Measurements from ENCODE around the gene TRIO.
A peak's percentile ranks its signal among the peaks of the same experiment; 100 is the strongest.
"Not testable (repeated sequence)": the region's sequence is repeated elsewhere in the genome, so short reads cannot be mapped to it uniquely, and the experiment has no call there.

The TRIO gene

DNA sequence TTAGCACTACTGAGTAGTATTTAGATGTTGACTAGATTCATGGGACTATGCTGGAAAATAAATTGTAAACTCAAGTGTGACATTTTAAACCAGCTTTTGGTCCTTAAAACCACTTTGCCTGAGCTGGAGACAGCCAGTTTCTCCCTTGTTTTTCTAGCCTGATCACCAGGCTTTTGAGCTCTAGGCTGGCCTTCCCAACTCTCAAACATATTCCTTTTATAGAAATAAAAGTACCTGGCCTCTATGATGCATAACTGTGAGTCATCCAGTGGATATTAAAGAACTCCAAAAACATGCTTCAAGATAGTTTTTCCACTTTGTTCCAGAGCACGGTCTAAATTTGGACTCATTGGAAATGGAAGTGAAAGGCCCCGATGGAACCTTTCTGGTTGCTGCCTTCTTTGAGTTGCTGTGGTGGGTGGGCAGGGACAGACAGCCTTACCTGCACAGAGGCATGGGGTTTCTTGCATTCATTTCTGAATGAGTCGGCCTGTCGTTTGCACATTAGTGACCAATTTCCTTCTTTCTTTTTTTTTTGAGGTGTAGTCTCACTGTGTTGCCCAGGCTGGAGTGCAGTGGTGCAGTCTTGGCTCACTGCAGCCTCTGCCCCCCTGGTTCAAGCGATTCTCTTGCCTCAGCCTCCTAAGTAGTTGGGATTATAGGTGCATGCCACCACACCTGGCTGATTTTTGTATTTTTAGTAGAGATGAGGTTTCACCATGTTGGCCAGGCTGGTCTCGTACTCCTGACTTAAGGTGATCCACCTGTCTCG is 43.1 kb downstream of the TRIO start:
- DNase-seq (ENCODE audit: low read depth): no peak

DNA sequence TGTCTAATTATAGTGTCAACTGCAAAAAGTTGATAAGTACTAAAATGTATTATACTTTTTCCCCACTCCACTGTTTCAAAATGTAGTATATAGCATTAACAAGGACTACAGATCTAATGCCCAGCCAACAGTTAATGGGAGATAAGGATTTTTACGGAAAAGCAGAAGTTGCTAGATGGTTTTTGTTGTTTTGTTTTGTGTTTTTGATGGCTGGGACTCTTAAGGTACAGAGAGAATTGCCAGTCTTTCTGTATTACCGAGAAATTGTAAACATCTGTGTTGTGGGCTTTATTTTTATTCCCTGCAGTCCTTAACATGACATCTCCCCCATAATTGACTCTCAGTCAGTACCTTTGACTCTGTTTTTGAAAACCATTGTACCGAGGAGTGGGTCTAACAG is 44.0 kb downstream of the TRIO start:
- DNase-seq (ENCODE audit: low read depth): no peak

- DNase-seq (ENCODE audit: low read depth): no peak
Measured at GRCh38 chr5:14187660-14188059, 44.5 kb downstream of the TRIO start.

DNA sequence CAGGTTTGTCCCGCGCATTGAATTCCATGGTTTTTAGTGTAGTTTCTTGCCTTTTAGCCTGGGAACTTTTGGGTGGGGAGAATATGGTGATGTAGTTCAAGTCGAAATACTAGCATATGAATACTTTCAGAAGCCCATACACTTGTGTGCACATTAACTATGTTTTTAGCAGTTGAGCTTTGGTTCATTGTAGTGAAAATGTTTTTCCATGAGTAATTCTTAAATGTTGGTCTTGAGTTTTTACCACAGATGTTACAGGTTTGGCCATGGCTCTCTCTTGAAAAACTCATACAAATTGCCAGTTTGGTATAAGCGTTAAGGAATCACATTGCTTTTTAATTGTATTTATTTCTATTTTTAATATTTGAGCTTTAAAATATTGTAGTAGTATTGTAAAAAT is 45.6 kb downstream of the TRIO start:
- no peak for DNase-seq (ENCODE audit: low read depth)

DNA sequence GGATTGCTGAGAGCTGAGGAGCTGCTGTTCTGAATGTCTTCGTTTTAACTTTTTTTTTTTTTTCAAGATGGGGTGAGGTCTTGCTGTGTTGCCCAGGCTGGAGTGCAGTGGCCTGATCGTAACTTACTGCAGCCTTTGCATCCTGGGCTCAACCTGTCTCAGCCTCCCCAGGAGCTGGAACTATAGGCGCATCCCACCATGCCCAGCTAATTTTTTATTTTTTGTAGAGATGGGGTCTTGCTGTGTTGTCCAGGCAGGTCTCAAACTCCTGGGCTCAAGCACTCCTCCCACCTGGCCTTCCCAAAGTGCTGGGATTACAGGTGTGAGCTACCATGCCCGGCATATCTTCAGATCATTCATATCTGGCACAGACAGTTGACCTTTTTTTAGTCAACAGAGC is 46.5 kb downstream of the TRIO start:
- no peak for DNase-seq (ENCODE audit: low read depth)

- peak; percentile 98 for DNase-seq (ENCODE audit: low read depth)
Measured at GRCh38 chr5:14190194-14191164, 47.3 kb downstream of the TRIO start.

- DNase-seq (ENCODE audit: low read depth): no peak
Measured at GRCh38 chr5:14191325-14191724, 48.2 kb downstream of the TRIO start.

GRCh38 chr5:14193496-14193895 is 50.4 kb downstream of the TRIO start:
- no peak for DNase-seq (ENCODE audit: low read depth)

GRCh38 chr5:14195588-14195987 is 52.4 kb downstream of the TRIO start:
- DNase-seq (ENCODE audit: low read depth): no peak

GRCh38 chr5:14197056-14197455 is 53.9 kb downstream of the TRIO start:
- DNase-seq (ENCODE audit: low read depth): no peak

DNA sequence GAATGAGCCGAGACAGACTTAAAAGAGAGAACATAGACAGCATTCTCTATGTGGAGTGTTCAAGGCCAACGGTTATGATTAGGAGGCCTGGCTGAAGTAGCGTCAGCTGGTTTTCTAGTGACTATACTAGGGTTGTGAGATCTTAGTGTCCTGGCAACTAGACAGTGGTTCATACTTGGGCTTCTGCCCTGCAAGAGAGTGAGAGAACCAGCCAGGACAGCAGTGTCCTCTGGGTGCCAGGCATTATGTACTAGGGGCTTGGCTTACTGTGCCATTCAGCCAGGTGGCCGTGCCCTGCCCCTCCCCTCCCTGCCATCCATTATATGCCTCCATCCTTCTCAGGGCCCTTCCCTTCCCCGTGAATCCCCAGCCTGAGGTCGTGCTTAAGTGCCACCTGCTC is 56.8 kb downstream of the TRIO start:
- DNase-seq (ENCODE audit: low read depth): no peak

GRCh38 chr5:14200312-14200990 is 57.3 kb downstream of the TRIO start:
- DNase-seq (ENCODE audit: low read depth): no peak

- DNase-seq (ENCODE audit: low read depth): peak; percentile 59
Measured at GRCh38 chr5:14201325-14202045, 58.3 kb downstream of the TRIO start.

DNA sequence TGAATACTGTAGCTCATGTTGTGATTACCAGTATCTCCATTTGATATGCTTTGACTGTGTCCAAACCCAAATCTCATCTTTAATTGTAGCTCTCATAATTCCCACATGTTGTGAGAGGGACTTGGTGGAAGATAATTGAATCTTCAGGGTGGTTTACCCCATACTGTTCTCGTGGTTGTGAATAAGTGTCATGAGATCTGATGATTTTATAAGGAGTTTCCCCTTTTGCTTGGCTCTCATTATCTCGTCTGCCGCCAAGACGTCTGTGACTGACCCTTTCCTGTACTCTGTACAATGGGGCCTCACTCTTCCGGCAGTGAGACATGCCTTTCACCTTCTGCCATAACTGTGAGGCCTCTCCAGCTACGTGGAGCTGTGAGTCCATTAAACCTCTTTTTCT is 59.3 kb downstream of the TRIO start:
- no peak for DNase-seq (ENCODE audit: low read depth)

GRCh38 chr5:14204011-14204670 is 61.0 kb downstream of the TRIO start:
- no peak for DNase-seq (ENCODE audit: low read depth)

DNA sequence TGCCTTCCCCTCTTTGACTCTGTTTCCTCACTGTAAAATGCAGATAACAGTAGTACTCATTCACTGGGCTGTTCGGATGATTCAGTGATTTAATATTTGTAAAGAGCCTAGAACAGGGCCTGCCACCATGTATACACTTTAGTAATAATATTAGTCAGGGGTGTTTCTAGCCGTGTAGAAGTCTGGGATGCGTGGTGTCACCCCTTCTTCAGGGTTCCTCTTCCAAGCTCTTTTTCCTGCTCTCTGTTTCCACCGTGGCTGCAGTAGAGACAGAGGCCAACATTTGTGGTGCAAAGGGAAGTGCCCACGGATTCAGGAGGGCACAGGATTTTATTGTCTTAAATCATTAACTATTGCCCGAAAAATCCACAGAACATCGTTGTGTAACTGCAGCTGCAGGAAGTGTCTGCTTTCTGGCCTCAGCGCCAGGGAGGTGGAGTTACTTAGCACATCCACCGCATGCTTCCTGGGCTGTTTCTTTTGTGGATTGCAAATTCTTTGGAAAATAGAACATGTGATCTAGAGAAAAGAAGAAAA is 61.7 kb downstream of the TRIO start:
- DNase-seq (ENCODE audit: low read depth): peak; percentile 75

- DNase-seq (ENCODE audit: low read depth): no peak
Measured at GRCh38 chr5:14206028-14206725, 63.0 kb downstream of the TRIO start.

DNA sequence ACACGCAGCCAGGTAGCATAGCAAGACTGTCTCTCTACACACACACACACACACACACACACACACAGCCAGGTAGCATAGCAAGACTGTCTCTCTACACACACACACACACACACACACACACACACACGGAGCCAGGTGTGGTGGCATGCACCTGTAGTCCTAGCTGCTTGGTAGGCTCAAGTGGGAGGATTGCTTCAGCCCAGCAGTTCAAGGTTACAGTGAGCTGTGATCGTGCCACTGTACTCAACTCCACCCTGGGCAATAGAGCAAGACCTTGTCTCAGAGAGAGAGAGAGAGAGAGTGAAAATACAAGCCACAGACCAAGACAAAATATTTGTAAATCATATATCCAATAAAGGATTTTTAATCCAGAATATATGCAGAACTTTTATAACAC is 64.3 kb downstream of the TRIO start:
- not testable (repeated sequence) for DNase-seq (ENCODE audit: low read depth)

DNA sequence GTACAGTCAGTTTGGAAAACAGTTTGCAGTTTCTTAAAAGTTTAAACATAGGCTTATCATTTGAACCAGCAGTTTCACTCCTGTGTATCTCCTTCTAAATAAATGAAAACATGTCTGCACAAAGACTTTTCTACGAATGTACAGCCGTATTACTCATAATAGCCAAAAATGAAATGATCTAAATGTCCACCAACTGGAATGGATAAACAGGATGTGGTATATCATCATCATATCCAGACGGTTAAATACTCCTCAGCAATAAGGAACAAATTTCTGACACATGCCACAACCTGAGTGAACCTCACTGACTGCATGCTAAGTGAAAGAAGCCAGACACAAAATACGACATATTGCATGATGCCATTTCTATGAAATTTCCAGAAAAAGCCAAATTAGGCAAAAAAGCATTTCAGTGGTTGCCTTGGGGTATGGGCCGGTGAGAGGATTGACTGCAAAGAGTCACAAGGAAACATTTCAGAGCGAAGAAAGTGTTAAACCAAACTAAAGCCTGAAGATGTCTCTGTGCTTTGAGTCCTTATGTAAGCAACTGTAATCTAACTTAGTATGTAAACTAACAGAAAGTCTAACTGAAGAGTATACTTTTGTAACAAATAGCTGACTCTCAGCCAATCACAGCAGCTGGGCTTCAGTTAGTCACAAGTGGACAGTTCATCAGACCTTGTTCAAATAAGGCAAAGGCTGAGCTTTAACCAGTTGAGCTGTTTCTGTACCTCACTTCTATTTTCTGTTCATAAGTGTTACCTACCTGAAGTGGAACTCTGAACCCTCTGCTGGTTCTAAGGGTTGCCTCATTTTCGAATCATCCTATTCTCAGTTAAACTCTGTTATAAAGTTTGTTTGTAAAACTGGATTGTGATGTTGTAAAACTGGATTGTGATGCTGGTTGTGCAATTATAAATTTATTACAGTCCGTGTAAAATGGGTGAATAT is 65.2 kb downstream of the TRIO start:
- DNase-seq (ENCODE audit: low read depth): peak; percentile 85

Measured in non-pigmented ciliary epithelial cell (primary cell).